HG02970 (cell line): Measurements from ENCODE around the gene DMD.
"Not testable (repeated sequence)": the region's sequence is repeated elsewhere in the genome, so short reads cannot be mapped to it uniquely, and the experiment has no call there.

ENCODE experiments used
- ATAC-seq: cut with Tn5 transposase; IDR thresholded peaks from one replicate; pipeline ENCODE4 v1.9.1; 2021; ENCODE audit warnings: mild to moderate bottlenecking, moderate library complexity, moderate number of reproducible peaks; ENCODE audit not compliant: unreplicated experiment, low FRiP score

Gene DMD

DNA sequence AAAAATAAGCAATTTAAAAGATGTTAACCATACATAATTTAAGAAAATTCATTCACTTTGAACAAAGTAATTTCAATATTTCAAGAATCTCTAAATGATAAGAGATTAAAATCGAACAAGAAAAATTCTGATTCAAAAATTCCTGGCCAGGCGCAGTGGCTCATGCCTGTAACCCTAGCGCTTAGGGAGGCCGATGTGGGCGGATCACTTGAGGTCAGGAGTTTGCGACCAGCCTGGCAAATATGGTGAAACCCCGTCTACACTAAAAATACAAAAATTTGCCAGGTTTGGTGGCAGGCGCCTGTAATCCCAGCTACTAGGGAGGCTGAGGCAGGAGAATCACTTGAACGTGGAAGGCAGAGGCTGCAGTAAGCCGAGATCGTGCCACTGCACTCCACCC, 1279.0 kb downstream of the DMD start:
- not testable (repeated sequence) for ATAC-seq

DNA sequence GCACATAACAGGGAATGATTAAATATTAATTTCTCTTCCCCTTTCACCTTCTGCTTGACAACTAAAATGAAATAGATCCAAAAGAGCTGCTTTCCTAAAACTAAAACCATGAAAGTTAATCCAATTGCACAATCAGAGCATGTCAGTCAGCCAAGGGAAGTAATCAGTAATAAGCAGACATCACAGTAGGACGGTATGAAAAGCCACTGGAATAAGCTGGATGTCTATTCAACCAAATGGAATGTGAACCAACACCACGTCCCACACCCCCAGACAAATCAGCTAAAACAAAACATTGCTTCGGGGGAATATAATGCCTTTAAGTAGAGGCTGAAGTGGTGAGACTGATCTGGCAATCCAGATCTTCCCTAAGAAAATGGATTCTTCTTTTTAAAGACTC, 1280.1 kb downstream of the DMD start:
- ATAC-seq: no peak

DNA sequence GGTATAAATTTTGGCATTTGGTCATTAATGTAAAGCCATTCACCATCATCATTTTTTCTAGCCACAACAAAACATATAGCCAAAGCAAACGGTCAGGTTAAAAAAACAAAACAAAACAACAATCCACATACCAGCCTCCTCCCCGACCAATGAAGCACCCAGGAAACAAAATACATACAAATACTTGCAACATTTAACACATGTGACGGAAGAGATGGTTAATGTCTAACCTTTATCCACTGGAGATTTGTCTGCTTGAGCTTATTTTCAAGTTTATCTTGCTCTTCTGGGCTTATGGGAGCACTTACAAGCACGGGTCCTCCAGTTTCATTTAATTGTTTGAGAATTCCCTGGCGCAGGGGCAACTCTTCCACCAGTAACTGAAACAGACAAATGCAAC, 1282.0 kb downstream of the DMD start:
- no peak for ATAC-seq

DNA sequence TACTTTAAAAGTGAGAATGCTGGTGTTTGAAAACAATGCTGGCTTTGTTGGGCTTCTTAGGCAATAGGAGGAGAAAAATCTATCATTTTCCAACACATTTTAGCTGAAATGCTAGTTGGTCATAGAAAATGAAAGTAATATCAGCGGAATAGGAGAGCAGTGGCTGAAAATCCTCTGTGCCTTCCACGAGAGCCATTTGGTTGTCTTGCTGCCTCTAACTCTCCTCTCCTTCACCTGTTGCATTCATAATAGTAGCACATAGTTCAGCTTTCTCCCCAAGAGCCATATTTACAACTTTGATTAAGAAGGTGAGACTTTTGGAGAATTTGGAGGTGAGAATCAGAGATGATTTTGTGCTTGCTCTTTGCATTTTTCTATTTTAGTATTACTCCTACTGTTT, 1290.1 kb downstream of the DMD start:
- ATAC-seq: no peak

DNA sequence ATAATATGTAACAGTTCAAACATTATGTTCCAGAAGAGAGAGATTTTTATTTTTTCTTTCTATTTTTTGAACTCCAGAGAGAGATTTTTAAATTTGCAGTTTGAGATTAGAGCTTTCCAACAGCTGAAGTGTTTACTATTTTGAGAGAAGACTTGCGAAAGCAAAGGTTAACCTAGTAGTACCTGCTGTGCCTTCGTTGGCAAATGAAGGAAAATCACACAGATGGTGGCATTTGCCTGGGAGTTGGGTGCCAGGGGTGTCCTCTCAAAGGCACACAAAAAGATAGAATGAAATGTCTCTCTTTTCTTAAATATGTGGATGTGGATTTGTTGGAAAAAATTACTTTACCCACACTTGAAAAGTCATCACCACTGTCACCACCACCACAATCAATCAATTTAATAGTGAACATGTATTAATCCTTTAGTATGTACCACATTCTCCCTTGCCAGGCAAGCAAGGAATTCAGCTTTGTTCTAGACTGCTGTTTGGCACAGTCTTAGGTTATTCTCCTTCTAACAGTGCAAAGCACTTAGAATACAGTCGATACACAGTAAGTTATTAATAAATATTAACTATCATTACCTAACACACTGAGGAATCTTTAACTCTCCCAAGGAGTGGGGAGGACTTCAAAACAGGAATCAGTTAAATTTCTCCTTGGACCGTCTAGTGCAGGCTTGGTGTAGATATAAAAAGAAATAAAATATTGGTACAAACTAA, 1301.3 kb downstream of the DMD start:
- ATAC-seq: no peak

DNA sequence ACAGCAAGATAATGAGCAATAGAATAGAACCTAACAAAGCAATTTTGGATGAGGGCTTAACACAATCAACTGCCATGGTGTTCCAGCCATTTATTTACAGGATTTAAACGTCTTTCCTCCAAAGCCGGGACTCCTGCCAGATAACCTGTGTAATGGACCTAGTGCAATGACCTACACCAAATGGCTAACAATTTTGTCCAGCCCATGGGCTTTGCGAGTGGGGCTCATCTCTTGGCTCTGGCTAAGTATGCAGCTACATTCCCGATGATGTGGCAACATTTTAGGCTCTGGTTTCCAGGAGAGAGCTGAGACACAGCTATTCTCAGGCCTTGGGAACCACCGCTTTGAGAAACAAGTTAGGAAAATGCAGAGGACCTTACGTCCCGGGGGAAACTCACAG, 1317.2 kb downstream of the DMD start:
- ATAC-seq: no peak

DNA sequence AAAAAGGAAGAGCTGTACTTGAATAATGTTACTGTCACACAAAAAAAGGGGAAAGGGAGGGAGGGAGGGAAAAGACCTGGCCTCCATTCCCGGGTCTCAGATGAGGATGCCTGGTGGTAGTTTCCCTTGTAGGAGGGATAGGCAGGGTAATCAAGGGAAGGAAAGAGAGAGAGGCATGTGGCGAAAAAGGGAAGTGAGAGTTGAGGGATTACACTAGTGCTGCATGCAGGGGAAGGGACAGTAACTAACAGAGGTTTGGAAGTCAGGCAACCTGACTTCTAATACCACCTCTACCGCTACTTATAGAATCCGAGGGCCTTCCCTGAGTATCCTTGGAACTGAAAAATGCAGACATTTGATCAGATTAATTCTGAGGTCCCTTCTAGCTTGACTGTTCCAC, 1317.8 kb downstream of the DMD start:
- no peak for ATAC-seq

DNA sequence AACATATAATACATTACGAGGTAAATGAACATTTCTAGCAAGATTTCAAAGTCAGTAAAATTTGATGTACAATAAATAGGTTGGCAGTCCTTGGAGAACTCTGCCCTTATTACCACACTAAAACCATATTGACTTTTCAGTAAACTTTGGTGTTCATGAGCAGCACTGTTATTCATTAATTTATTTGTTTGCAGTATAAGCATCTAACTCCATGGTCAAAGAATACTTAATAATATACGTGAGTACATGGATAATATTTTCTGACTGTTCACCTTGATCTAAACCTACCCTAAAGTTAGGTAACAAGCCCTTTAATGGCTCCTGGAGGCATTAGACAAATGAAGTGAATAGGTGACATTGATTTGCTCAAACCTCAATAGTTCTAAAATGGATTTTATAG, 1322.3 kb downstream of the DMD start:
- ATAC-seq: no peak

DNA sequence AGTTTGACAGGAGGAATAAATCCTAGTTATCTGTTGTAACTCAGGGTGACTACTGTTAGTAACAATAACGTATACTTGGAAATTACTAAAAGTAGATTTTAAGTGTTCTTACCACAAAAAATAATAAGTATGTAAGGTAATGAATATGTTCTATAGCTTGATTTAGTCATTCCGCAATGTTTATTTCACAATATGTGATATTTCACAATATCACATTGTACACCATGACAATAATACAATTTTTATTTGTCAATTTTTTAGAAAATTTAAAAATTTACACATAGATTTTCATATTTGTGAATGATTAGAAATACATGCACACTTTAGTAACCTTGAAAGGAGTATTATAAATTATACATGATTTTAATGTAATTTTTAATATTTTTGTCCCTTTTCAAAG, 1326.8 kb downstream of the DMD start:
- no peak for ATAC-seq

DNA sequence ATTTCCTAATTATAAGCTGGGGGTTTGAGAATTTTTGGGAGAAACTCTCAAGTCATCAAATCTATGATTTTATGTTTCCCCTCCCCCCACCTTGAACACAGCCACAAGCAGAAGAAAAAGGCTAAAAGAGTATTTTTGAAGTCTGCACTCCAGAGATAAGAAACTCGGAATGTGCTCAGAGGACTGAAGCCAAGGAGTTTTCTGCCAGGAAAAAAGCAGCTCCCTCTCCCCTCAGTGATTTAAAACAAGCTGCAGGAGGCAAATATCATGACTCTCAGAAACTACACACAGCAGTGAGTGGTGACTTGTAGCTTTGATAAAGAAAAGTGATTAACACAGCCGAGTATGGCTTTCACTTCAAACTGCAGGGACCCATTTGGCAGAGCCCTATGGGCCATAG, 1339.3 kb downstream of the DMD start:
- ATAC-seq: no peak

DNA sequence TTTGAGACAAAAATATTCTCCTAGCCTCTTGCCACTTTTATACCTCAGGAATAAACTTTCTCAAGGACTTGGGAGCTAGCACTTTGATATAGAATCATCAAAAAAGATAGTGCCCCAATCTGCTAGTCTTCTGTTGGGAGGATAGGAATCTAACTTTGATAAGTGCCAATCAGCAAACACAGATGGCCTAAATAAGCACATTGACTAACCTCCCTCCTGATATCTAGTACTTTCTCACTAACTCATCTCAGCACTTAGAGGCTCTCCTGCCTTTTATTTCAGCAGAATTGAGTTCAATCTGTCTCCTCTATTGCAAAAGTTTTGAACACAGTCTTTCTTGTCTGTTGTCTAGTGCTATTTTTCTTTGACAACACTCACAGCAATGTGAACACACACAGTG, 1341.1 kb downstream of the DMD start:
- ATAC-seq: no peak

DNA sequence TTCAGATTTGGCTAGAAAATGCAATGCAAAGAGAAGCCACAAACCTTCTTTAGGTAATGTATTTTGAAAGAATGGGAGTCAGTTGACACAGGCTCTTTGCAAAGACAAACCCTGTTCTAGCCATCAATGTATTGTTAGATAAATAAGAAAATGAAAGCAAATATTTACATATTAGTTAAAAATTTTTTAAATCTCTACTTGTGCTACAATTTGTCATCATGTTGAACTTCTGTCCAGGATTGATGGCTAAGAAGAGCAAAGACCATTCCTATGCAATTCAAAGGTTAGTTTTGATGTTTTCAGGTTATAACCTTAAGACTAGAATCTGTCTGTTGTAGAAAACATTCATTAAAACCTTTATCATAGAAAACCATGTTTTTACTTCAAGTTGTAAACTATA, 1350.7 kb downstream of the DMD start:
- ATAC-seq: no peak

DNA sequence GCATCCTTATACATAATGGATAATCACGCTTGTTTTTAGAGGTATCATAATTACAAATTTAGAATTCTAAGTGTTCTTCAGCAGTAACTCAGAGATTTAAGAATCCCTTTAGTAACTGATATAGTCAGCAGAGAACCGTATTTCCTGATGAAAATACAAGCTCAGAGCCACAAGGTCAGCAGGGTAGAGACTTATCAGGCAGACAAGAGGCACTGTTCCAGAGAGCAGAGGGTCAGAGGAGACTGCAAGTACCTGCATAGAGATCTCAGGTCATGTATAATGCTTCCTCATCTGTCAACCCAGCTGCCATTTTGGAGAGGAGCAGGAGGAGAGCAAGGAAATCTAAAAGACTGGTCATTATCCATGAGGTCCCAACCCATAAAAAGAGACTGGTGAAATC, 1352.4 kb downstream of the DMD start:
- ATAC-seq: no peak

DNA sequence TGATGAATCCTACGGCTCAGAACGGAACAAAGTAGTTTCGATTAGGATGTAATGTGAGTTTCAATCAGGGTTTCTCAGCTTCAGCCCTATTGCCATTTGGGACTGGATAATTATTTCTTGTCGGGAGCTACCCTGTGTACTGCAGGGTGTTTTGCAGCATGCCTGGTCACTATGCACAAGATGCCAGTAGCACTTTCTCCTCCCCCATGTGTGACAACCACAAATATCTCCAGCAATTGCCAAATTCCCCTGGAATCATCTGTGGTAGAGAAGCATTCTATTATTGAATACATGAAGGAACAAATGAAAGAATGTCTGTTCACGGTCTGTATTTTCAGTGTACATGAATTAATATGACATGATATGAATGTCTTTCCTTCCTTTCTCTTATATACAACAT, 1356.6 kb downstream of the DMD start:
- ATAC-seq: no peak

DNA sequence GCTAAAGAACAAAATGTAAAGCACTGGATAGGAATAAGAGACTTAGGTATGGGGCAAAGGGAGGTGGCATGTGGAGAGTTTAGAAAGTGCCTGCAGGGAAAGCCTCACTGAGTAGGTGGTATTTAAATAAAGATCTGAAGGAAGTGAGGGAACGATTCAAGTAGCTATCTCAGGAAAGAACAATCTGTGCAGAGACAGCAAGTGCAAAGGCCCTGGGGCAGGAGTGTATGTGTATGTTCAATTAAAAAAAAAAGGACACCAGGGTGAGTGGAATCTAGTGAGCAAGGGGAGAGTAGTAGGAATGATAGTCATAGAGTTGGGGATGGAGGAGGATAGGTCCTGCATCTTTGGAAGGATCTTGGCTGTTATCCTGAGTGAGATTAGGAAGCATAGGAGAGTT, 1359.6 kb downstream of the DMD start:
- ATAC-seq: no peak

DNA sequence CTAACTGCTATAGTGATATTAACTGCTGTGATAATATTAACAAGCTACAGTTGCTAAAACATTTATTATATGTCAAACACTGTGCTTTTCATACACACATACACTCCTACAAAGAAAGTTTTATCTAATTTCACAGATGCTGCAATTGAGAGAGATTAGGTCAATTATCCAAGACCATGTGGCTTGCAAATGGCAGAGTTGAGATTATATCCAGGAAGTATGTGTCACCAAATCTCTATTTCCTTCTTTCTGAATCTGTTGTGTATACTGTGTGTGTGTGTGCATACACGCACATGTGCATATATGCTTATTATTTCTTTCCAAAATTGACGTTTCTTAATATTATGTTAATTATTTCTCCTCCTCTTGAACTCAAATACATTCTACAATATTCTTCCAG, 1363.6 kb downstream of the DMD start:
- ATAC-seq: no peak

DNA sequence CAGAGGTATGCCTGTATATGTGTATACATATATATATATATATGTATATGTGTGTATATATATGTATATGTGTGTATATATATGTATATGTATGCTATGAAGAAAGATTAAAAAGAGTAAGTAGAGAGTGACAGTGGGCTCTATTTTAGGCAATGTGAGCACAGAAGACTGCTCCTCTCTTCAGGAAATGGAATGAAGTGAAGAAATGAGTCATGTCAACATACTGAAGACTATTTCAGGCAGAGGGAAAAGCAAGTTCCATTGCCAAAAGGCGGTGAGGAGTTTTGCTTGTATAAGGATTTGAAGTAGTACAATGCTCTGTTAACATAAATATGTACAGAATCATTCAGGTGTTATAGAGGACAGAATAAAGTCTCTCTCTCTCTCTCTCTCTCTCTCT, 1366.3 kb downstream of the DMD start:
- no peak for ATAC-seq

DNA sequence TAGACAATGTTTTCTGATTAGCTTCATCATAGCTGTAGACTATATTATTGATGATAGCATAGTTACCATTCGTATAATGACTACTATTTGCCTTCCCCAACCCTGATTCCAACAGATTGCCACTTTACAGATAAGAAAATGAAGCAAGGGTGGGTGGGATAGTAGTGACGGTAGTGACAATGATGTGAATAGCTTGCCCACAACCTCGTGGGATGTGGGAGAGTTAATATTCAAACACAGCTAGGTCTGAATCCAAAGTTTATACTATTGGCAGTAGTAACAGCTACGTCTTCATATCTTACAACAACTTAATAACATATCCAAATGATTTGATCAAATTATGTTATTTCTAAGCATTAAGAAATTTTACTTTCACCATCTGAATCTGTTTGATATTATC, 1372.7 kb downstream of the DMD start:
- ATAC-seq: no peak

DNA sequence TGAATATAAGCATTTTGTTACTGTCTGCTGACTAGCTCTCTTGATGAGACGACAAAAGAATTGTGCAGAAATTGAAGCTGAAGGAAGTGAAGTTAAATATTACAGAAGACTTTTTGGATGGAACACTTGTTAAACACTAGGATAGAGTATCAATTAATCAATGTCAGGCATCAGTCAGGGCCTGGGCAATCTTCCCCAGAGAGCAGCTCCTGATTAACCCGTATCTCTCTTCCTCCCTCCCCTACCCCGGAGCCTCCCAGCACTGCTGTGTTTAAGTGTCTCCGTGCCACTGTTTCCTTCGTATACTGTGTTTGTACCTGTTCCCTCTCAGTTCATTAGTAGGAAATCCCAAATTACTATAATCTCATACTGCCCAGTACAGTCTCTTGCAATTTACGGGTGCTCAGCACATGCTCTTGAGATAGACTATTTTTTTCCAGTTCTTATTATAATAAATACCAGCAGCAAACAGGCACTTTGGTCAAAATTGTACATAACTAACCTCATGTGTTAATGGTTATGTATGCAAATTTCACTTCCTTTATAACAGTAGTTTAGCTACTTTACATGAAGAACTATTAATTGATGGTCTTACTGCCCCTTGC, 1373.8 kb downstream of the DMD start:
- ATAC-seq: no peak

DNA sequence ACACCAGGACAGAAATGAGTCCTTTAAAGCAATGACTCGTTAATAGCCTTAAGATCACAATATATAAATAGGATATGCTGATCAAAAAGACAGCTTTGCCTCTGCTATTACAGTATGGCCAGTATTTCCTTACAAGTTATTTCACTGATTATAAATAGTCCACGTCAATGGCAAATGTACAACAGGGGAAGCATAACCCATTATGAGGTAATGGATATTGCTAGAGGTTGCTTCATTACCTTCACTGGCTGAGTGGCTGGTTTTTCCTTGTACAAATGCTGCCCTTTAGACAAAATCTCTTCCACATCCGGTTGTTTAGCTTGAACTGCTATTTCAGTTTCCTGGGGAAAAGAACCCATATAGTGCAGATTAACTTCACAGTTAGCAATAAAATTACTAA, 1374.9 kb downstream of the DMD start:
- no peak for ATAC-seq

DNA sequence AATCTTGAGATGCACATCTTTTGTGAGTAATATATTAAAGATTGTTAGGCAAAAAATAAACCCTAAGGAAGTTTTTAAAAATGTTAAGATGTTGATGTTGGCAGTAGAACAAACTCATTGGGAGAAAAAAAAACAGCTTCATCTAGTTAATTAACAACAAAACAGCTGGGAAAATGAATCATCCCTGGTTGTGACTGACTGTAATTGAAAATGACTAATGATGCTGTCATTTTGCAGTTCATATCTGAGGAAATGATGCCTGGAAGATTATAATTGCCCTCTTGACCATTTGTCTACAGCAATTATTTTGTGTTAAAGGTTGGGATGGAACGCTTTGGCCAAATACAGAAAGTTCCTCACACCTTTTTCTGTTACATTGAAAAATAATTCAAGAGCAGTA, 1379.1 kb downstream of the DMD start:
- no peak for ATAC-seq

DNA sequence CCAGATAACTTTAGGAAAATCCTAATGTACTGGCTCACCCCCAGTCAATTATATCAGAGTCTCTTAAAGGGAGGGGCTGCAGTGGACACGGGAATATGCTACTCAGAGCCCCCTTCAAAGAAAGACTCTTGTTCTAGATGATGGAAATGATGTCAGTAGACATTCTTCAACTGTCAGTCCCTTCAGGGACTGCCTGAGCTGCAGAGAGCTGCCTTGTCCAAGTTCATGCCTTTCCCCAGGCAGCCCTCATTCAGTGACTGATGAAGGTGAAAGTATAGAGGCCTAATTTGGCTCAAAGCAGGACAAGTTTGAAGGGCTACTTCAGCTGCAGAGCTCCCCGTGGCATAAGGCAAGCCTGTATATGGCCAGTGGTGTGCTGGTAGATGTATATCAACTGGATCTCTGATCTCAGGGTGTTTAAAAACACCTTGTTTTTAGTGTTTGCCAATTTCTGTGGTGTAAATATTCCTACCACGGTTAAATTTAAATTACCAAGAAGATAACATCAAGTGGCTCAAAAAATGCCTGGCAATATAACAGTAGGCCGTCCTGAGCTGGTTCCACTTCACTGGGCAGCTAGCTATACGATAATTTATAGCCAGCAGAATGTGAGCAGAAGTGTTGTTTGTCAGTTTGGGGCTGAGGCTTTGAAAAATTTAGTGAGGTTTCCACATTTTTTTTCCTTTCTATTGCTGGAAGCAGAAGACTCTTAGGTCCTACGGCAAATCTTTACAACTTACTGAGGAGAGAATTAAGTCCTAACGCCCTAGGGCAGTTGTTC, 1390.7 kb downstream of the DMD start:
- ATAC-seq: no peak
